HEK293 (cell line): ENCODE measurements around the gene PROSER3.

ENCODE experiments used
- CTCF ChIA-PET: fragments of 350-600 bp; formaldehyde crosslinking; extraction: SDS; loops from one replicate; lab custom pipeline; 2021; ENCODE audit warnings: antibody characterized with exemption; lab: Yijun Ruan, JAX
- POLR2A ChIA-PET: fragments of 300-600 bp; formaldehyde crosslinking; extraction: SDS; loops from one replicate; lab custom pipeline; 2020; ENCODE audit warnings: antibody characterized with exemption, inconsistent platforms; lab: Yijun Ruan, JAX
- H3K27ac ChIP-seq: fragments of 200-500 bp; sonication (Bioruptor generic); 2 replicates; pipeline ENCODE4 v1.5.1; 2014; ENCODE audit warnings: low read depth, low read length, control low read depth, inconsistent platforms; ENCODE audit errors: extremely low read depth
- H3K36me3 ChIP-seq, 2 experiments: fragments of 200-500 bp in 1 of 2; sonication (Bioruptor generic) in 1 of 2; 1 replicate in 1 of 2; 2 replicates in 1 of 2; pipeline ENCODE4 v1.5.1; 2014 to 2017; ENCODE audit warnings: inconsistent platforms in 2 of 2, low read length in 2 of 2; ENCODE audit not compliant: control insufficient read depth in 2 of 2, insufficient read depth in 1 of 2
- H3K4me1 ChIP-seq: fragments of 200-500 bp; sonication (Bioruptor generic); 2 replicates; pipeline ENCODE4 v1.5.1; 2014; ENCODE audit warnings: mild to moderate bottlenecking, low read length, inconsistent platforms; ENCODE audit not compliant: control insufficient read depth, insufficient read depth
- H3K4me3 ChIP-seq: 2 replicates; pipeline ENCODE4 v1.5.1; 2011; ENCODE audit warnings: low read depth, mild to moderate bottlenecking, control low read depth, low read length, moderate library complexity
- H3K9me3 ChIP-seq: fragments of 200-500 bp; sonication (Bioruptor generic); 2 replicates; pipeline ENCODE4 v1.5.1; 2014; ENCODE audit warnings: low read depth, low read length, inconsistent platforms; ENCODE audit not compliant: control insufficient read depth, insufficient read depth
- KLF1 ChIP-seq: fragments of 450-650 bp; formaldehyde crosslinking; IDR thresholded peaks from 2 replicates; pipeline ENCODE4 v1.5.1; 2016; ENCODE audit warnings: missing biosample characterization, missing genetic modification characterization
- KLF8 ChIP-seq: fragments of 450-650 bp; formaldehyde crosslinking; IDR thresholded peaks from 2 replicates; pipeline ENCODE4 v1.5.1; 2016; ENCODE audit warnings: missing biosample characterization, missing genetic modification characterization
- KLF9 ChIP-seq: fragments of 450-650 bp; formaldehyde crosslinking; IDR thresholded peaks from 2 replicates; pipeline ENCODE4 v1.5.1; 2016; ENCODE audit warnings: missing biosample characterization, missing genetic modification characterization, low read depth
- ZNF112 ChIP-seq: fragments of 450-650 bp; formaldehyde crosslinking; IDR thresholded peaks from 2 replicates; pipeline ENCODE4 v1.5.0; 2017; ENCODE audit warnings: missing biosample characterization, missing genetic modification characterization
- ZNF121 ChIP-seq: fragments of 450-650 bp; formaldehyde crosslinking; IDR thresholded peaks from 2 replicates; pipeline ENCODE4 v1.5.1; 2016; ENCODE audit warnings: missing biosample characterization, missing genetic modification characterization
- ZNF146 ChIP-seq: fragments of 450-650 bp; formaldehyde crosslinking; IDR thresholded peaks from 2 replicates; pipeline ENCODE4 v1.5.1; 2016; ENCODE audit warnings: missing biosample characterization, missing genetic modification characterization
- ZNF175 ChIP-seq: fragments of 450-650 bp; formaldehyde crosslinking; IDR thresholded peaks from 2 replicates; pipeline ENCODE4 v1.5.1; 2016; ENCODE audit warnings: missing biosample characterization, missing genetic modification characterization
- ZNF280D ChIP-seq: fragments of 450-650 bp; formaldehyde crosslinking; IDR thresholded peaks from 2 replicates; pipeline ENCODE4 v1.5.1; 2016; ENCODE audit warnings: missing biosample characterization, missing genetic modification characterization
- ZNF324 ChIP-seq: fragments of 450-650 bp; formaldehyde crosslinking; IDR thresholded peaks from 2 replicates; pipeline ENCODE4 v1.5.1; 2016; ENCODE audit warnings: missing biosample characterization, missing genetic modification characterization
- ZNF510 ChIP-seq: fragments of 450-650 bp; formaldehyde crosslinking; IDR thresholded peaks from 2 replicates; pipeline ENCODE4 v1.5.1; 2018; ENCODE audit warnings: mild to moderate bottlenecking, missing genetic modification characterization, missing biosample characterization; ENCODE audit not compliant: insufficient replicate concordance
- ZNF580 ChIP-seq: fragments of 450-650 bp; formaldehyde crosslinking; IDR thresholded peaks from 2 replicates; pipeline ENCODE4 v1.5.1; 2016; ENCODE audit warnings: missing biosample characterization, missing genetic modification characterization
- ZNF596 ChIP-seq: fragments of 450-650 bp; IDR thresholded peaks from 2 replicates; pipeline ENCODE4 v1.5.0; 2018; ENCODE audit warnings: missing biosample characterization, mild to moderate bottlenecking, missing genetic modification characterization, moderate library complexity

Gene PROSER3

GRCh38 chr19:35812220-35813042, 54.5 kb downstream of the PROSER3 start, which contains the start of gene PRODH2:
Gene PRODH2 (minus strand): TSS chr19:35812845. CDS start chr19:35812805, 40 bp downstream.
- no peak within 1 kb of the TSS for H3K4me3 ChIP-seq
- no peak within 1 kb of the TSS for H3K27ac ChIP-seq
- ChIA-PET CTCF (interaction anchor here (1.2 kb wide), 1 partner anchor 7 kb away, joined by 5 read pairs; no protein-coding TSS in a partner anchor), POLR2A (interaction anchor here (1.3 kb wide), 1 partner anchor 64 kb away, joined by 5 read pairs; the partner anchor contains the start of gene LIN37)
- no peaks in the 10 kb centered on the region for H3K36me3 ChIP-seq
- H3K9me3 ChIP-seq, result no peaks in the 10 kb centered on the region
- TF ChIP-seq ZNF175 (tag by site-specific recombination), result no peak
- no peak for TF ChIP-seq KLF9 (tag by site-specific recombination)
- 0 out of 2 replicates have a peak, but pooled peaks cover 2% of the 10 kb centered on the region for H3K4me1 ChIP-seq

- CTCF ChIA-PET, result no interaction called here
- H3K27ac ChIP-seq, result no peak overlapping the region
Measured at GRCh38 chr19:35813043-35813890, 55.3 kb downstream of the PROSER3 start.

GRCh38 chr19:35816262-35816661, 58.3 kb downstream of the PROSER3 start:
- H3K27ac ChIP-seq, result no peak overlapping the region
- H3K9me3 ChIP-seq, result no peaks in the 10 kb centered on the region
- ChIA-PET POLR2A (interaction anchor here (0.6 to 0.7 kb wide), 3 partner anchors 29 to 591 kb away, joined by 3 to 4 read pairs (median 3); no protein-coding TSS in a partner anchor), CTCF (interaction anchor here (0.6 to 0.8 kb wide), 5 partner anchors 122 to 268 kb away, joined by 3 to 5 read pairs (median 3); no protein-coding TSS in a partner anchor)
- no peaks in the 10 kb centered on the region; a peak in 1 of 3 replicates for H3K36me3 ChIP-seq
- peaks cover 7% of the 10 kb centered on the region for H3K4me1 ChIP-seq
- H3K4me3 ChIP-seq, result no peak overlapping the region
- TF ChIP-seq KLF1 (tag by site-specific recombination) (0 out of 2 replicates have a peak, but pooled peaks have one; percentile 7), ZNF510 (tag by site-specific recombination) (no peak), ZNF112 (no peak), ZNF596 (tag by site-specific recombination) (no peak)

More at GRCh38 chr19:35813043-35813890, 55.3 kb downstream of the PROSER3 start:
- Histone ChIP-seq H3K4me1 (0 out of 2 replicates have a peak, but pooled peaks cover 2% of the 10 kb centered on the region), H3K4me3 (no peak overlapping the region), H3K9me3 (no peaks in the 10 kb centered on the region)
- TF ChIP-seq ZNF324 (no peak), ZNF580 (tag by site-specific recombination) (peak; percentile 71; the same call in 1 of the 2 replicates), ZNF146 (tag by site-specific recombination) (peak; percentile 100), ZNF280D (peak; percentile 81; the same call in 1 of the 2 replicates), ZNF121 (tag by site-specific recombination) (0 out of 2 replicates have a peak, but pooled peaks have one; percentile 14), KLF8 (tag by site-specific recombination) (0 out of 2 replicates have a peak, but pooled peaks have one; percentile 28)
- TF ChIP-seq, all 188 proteins: peak for 5
- POLR2A ChIA-PET, result no interaction called here
- no peaks in the 10 kb centered on the region for H3K36me3 ChIP-seq
